HFF-Myc (cell line): ENCODE data around the gene PDZD11.

Experiments used
- DNase-seq: peaks from one replicate; pipeline ENCODE4 v3.0.0-alpha.2; 2011; ENCODE audit warnings: low read depth; ENCODE audit errors: extremely low read depth
- H3K4me3 ChIP-seq: replicated peaks from 2 replicates; pipeline ENCODE4 v1.5.1; 2011; ENCODE audit warnings: low read depth, mild to moderate bottlenecking, control low read depth, low read length
- TF ChIP-seq, protein P1 (sequence below): IDR thresholded peaks from 2 replicates; pipeline ENCODE4 v1.5.1; 2012; ENCODE audit warnings: mild to moderate bottlenecking, low read depth, low read length, control low read depth; ENCODE audit errors: missing control alignments

Gene PDZD11

GRCh38 chrX:70322784-70323183 is 33.1 kb upstream of the PDZD11 start:
- TF ChIP-seq, protein P1, sequence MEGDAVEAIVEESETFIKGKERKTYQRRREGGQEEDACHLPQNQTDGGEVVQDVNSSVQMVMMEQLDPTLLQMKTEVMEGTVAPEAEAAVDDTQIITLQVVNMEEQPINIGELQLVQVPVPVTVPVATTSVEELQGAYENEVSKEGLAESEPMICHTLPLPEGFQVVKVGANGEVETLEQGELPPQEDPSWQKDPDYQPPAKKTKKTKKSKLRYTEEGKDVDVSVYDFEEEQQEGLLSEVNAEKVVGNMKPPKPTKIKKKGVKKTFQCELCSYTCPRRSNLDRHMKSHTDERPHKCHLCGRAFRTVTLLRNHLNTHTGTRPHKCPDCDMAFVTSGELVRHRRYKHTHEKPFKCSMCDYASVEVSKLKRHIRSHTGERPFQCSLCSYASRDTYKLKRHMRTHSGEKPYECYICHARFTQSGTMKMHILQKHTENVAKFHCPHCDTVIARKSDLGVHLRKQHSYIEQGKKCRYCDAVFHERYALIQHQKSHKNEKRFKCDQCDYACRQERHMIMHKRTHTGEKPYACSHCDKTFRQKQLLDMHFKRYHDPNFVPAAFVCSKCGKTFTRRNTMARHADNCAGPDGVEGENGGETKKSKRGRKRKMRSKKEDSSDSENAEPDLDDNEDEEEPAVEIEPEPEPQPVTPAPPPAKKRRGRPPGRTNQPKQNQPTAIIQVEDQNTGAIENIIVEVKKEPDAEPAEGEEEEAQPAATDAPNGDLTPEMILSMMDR: no peak
- no peak for DNase-seq
- H3K4me3 ChIP-seq: no peak overlapping the region

GRCh38 chrX:70313503-70313902 is 23.8 kb upstream of the PDZD11 start:
- no peak for DNase-seq
- TF ChIP-seq, protein P1: no peak

DNA sequence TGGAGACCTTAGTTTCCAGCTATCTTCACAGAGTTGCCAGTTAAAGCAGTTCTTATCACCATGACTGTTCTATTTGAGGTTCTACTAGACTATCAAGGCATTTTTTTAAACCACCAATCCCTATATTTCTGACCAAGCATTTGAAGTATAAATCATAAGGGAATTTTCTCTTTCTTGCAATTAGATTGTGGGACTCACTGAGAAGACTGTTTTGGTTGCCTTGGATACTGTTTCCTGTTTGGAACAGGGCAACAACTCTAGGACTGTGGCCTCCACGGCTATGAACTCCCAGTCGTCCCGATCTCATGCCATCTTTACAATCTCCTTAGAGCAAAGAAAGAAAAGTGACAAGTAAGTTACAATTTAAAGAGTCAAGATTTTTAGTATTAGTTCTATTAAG is 12.0 kb upstream of the PDZD11 start:
- TF ChIP-seq, protein P1: no peak
- no peak for DNase-seq
- no peak overlapping the region for H3K4me3 ChIP-seq

More at GRCh38 chrX:70313503-70313902, 23.8 kb upstream of the PDZD11 start:
- H3K4me3 ChIP-seq: no peak overlapping the region

DNA sequence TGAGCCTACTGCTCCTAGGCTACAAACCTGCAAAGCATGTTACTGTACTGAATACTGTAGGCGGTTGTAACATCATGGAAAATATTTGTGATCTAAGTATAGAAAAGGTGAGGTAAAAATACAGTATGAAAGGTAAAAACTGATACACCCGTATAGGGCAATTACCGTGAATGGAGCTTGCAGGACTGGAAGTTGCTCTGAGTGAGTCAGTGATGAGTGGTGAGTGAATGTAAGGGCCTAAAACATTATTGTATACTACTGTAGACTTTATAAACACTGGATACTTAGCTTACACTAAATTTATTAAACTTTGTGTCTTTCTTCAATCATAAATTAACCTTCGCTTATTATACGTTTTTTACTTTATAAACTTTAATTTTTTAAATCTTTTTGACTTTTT is 3.9 kb upstream of the PDZD11 start:
- no peak overlapping the region for H3K4me3 ChIP-seq
- TF ChIP-seq, protein P1: no peak
- no peak for DNase-seq

DNA sequence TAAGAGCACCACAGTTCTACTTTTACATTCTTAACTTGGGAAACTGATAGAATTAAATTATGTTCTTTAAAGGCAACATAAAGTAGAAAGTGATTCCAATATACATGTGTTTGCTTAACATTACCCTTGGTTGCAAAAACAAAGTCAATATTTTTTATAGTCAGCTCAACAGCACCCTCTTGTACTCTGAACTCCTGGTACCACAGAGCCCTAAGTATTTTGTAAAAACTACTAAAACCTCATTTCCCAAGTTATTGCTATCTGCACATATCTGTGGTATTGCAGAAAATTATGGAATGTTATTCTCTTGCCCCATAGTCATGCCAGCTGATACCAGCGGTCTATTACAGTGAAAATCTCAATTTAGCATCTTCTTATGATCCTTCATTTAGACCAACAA is 3.1 kb upstream of the PDZD11 start:
- no peak for DNase-seq
- H3K4me3 ChIP-seq: peak overlapping the region; percentile 11; the same call in 1 of the 2 replicates
- TF ChIP-seq, protein P1: no peak

DNA sequence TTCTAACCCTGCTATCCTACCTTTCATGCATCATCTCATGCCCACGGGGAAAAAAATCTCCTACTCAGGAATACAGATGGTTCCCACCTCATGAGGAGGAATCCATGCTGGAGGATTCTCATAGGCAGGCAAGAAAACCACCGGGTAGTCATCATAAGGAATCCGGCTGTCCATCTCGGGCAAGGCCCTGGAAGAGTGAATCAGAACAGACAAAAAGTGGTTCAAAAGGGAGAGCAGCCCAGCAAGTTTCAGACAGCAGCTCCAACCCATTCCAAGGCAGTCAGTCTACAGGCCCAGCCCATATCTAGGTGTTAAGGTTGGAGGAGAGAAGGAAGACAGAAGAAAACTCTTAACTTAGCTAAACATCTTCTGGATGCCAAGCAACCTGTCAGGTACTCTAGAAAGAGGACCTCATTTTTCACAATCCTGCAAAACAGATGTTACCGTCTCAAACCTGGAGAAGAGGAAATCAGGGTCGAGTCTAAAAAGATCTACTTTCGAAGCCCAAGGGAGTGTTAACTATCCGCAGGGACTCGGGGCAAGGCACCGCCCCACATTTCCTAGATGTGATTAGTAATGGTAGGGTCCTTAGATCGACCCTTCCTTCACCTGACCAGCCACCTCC is 447 bp downstream of the PDZD11 start:
- DNase-seq: no peak
- H3K4me3 ChIP-seq: peak overlapping the region; percentile 64
- TF ChIP-seq, protein P1: no peak

GRCh38 chrX:70281951-70282350 is 7.8 kb downstream of the PDZD11 start, which contains the start of gene RAB41:
TSS of gene RAB41 (plus strand) at chrX:70282172. CDS start at chrX:70282218, 46 bp downstream.
- H3K4me3 ChIP-seq: no peak within 1 kb of the TSS
- TF ChIP-seq, protein P1: no peak
- no peak for DNase-seq
